NCI-H1694 (cell line): Measurements from ENCODE around the gene TXLNB.
"Not testable (repeated sequence)": the region's sequence is repeated elsewhere in the genome, so short reads cannot be mapped to it uniquely, and the experiment has no call there.

ENCODE experiments used
- DNase-seq: peaks from one replicate; lab custom pipeline; 2025; lab: John Stamatoyannopoulos, UW

Gene TXLNB

GRCh38 chr6:139234193-139234592, 57.6 kb downstream of the TXLNB start:
- not testable (repeated sequence) for DNase-seq

- no peak for DNase-seq
These were observed 60.6 kb downstream of the TXLNB start for GRCh38 chr6:139231206-139231605.

- no peak for DNase-seq
These were observed 61.4 kb downstream of the TXLNB start for GRCh38 chr6:139230391-139230840.

- DNase-seq = not testable (repeated sequence)
These were observed 63.4 kb downstream of the TXLNB start for GRCh38 chr6:139228387-139228786.

- DNase-seq = no peak
These were observed 72.1 kb downstream of the TXLNB start for GRCh38 chr6:139219746-139220145.

GRCh38 chr6:139219271-139219729, 72.5 kb downstream of the TXLNB start:
- DNase-seq = peak; percentile 78

- not testable (repeated sequence) for DNase-seq
These were observed 79.3 kb downstream of the TXLNB start for GRCh38 chr6:139212460-139212859.

- DNase-seq = not testable (repeated sequence)
These were observed 81.0 kb downstream of the TXLNB start for GRCh38 chr6:139210766-139211165.

- DNase-seq = no peak
These were observed 86.0 kb downstream of the TXLNB start for GRCh38 chr6:139205843-139206242.

- no peak for DNase-seq
These were observed 86.8 kb downstream of the TXLNB start for GRCh38 chr6:139204978-139205377.

GRCh38 chr6:139201378-139201777, 90.4 kb downstream of the TXLNB start:
- no peak for DNase-seq

- no peak for DNase-seq
These were observed 93.1 kb downstream of the TXLNB start for GRCh38 chr6:139198529-139199288.

GRCh38 chr6:139194740-139195139, 97.1 kb downstream of the TXLNB start:
- no peak for DNase-seq
